HepG2 (cell line): ENCODE data around the gene ATP10A. TPM values are rescaled to one million over a fixed set of nuclear protein-coding genes. Genes with fewer than 3 reads are reported as not detected.

Experiments
- BHLHE40 ChIP-seq: IDR thresholded peaks from 2 replicates; pipeline ENCODE4 v1.6.1; 2011; ENCODE audit warnings: low read length, improper control_type of control experiment
- GRHL1 ChIP-seq: sonication (generic); formaldehyde crosslinking; conservative IDR thresholded peaks from 2 replicates; pipeline ENCODE4 v1.8.0; 2022; ENCODE audit warnings: missing genetic modification reagents
- NR2F2 ChIP-seq: IDR thresholded peaks from 2 replicates; pipeline ENCODE4 v1.6.1; 2012; ENCODE audit warnings: low read depth, inconsistent platforms, borderline replicate concordance
- SOX6 ChIP-seq, 2 experiments: fragments of 450-650 bp in 1 of 2; sonication (generic) in 1 of 2; formaldehyde crosslinking in 1 of 2; IDR thresholded peaks; 2 replicates each; pipeline versions ENCODE4 v1.4.0 to v1.6.1; 2017 to 2020; ENCODE audit warnings: antibody characterized with exemption in 1 of 2, mild to moderate bottlenecking in 1 of 2, missing genetic modification reagents in 1 of 2
- UBTF ChIP-seq: sonication (generic); formaldehyde crosslinking; IDR thresholded peaks from 2 replicates; pipeline ENCODE4 v1.4.0; 2020; ENCODE audit warnings: mild to moderate bottlenecking, missing genetic modification reagents
- ZBTB34 ChIP-seq: sonication (generic); formaldehyde crosslinking; IDR thresholded peaks from 2 replicates; pipeline ENCODE4 v1.8.0; 2022; ENCODE audit warnings: mild to moderate bottlenecking, missing genetic modification reagents
- ZNF543 ChIP-seq: sonication (generic); formaldehyde crosslinking; IDR thresholded peaks from 2 replicates; pipeline ENCODE4 v1.4.0; 2020; ENCODE audit warnings: mild to moderate bottlenecking, missing genetic modification reagents
- ZNF570 ChIP-seq: sonication (generic); formaldehyde crosslinking; IDR thresholded peaks from 2 replicates; pipeline ENCODE4 v1.4.0; 2020; ENCODE audit warnings: mild to moderate bottlenecking, missing genetic modification reagents, borderline replicate concordance
- ZSCAN9 ChIP-seq: IDR thresholded peaks from 2 replicates; pipeline ENCODE4 v1.6.1; 2016; ENCODE audit warnings: borderline replicate concordance
- polyA plus RNA-seq, 8 experiments: library from polyadenylated mRNA; depleted of rRNA in 3 of 8; stranded (reverse) in 7 of 8; unstranded in 1 of 8; fragments of >200 nt; fragmentation: Illumina TruSeq in 4 of 8; extraction: Trizol in 4 of 8; gene quantifications; 2 replicates each; pipeline versions ENCODE4 v1.2.1 to v1.2.3, GENCODE V29; 2011 to 2016; ENCODE audit warnings: low read depth in 4 of 8, missing spikeins in 1 of 8, mixed read lengths in 1 of 8; ENCODE audit not compliant: insufficient read depth in 1 of 8
- total RNA-seq, 5 experiments: library from RNA; depleted of rRNA; stranded (reverse); fragments of >200 nt; fragmentation: Illumina TruSeq; extraction: Trizol; gene quantifications; 2 replicates each; pipeline ENCODE4 v1.2.3, GENCODE V29; 2016; ENCODE audit warnings: low read depth in 1 of 5
- TF ChIP-seq, protein P1 (sequence below): sonication (generic); formaldehyde crosslinking; IDR thresholded peaks from 2 replicates; pipeline ENCODE4 v1.4.0; 2020; ENCODE audit warnings: missing genetic modification reagents
- TF ChIP-seq, protein P2 (sequence below): sonication (generic); formaldehyde crosslinking; IDR thresholded peaks from 2 replicates; pipeline ENCODE4 v1.4.0; 2020; ENCODE audit warnings: mild to moderate bottlenecking, missing genetic modification reagents

The ATP10A gene
- total and polyA plus RNA-seq, 2 of the 13 experiments (the other 11 are each of a cell fraction or from before 2014, with no cell fraction given): 0.58 to 4.2 TPM

- TF ChIP-seq GRHL1 (CRISPR knock-in tag) (no peak), UBTF (CRISPR knock-in tag) (peak; percentile 29; the same call in 1 of the 2 replicates), ZSCAN9 (CRISPR knock-in tag) (no peak), ZNF570 (no peak), ZBTB34 (CRISPR knock-in tag) (no peak), ZNF543 (CRISPR knock-in tag) (no peak), BHLHE40 (no peak), NR2F2 (peak; percentile 44; the same call in 1 of the 2 replicates), SOX6 (IDR thresholded peaks at IDR 0.05) (no peak), SOX6 (CRISPR knock-in tag; IDR thresholded peaks at IDR 0.05) (peak; percentile 85)
- TF ChIP-seq, protein P1, sequence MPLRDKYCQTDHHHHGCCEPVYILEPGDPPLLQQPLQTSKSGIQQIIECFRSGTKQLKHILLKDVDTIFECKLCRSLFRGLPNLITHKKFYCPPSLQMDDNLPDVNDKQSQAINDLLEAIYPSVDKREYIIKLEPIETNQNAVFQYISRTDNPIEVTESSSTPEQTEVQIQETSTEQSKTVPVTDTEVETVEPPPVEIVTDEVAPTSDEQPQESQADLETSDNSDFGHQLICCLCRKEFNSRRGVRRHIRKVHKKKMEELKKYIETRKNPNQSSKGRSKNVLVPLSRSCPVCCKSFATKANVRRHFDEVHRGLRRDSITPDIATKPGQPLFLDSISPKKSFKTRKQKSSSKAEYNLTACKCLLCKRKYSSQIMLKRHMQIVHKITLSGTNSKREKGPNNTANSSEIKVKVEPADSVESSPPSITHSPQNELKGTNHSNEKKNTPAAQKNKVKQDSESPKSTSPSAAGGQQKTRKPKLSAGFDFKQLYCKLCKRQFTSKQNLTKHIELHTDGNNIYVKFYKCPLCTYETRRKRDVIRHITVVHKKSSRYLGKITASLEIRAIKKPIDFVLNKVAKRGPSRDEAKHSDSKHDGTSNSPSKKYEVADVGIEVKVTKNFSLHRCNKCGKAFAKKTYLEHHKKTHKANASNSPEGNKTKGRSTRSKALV (CRISPR knock-in tag): no peak
- TF ChIP-seq, protein P2, sequence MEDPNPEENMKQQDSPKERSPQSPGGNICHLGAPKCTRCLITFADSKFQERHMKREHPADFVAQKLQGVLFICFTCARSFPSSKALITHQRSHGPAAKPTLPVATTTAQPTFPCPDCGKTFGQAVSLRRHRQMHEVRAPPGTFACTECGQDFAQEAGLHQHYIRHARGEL: no peak
These were observed 12.7 kb downstream of the ATP10A start (continued) for GRCh38 chr15:25850154-25851111.
